Heart right ventricle (tissue), 16 donors: ENCODE results near the gene MINDY4. TPM values are rescaled to one million over a fixed set of nuclear protein-coding genes. Genes with fewer than 3 reads are reported as not detected.

Source experiments
- ATAC-seq, 8 donors: fragments of 200-7000 bp; cut with Tn5 transposase; one replicate each; pipeline ENCODE4 v1.9.1; 2020; ENCODE audit warnings: mild to moderate bottlenecking in 8 of 8, moderate library complexity in 8 of 8, moderate number of reproducible peaks in 1 of 8
- DNase-seq, 2 donors: peaks; one replicate each; pipeline ENCODE4 v3.0.0-alpha.2; 2020
- H3K27ac ChIP-seq, 10 donors: fragments of 200-600 bp; sonication (generic) in 2 of 10; one replicate each; pipeline versions ENCODE4 v1.5.0 to v1.8.0; 2020 to 2022; ENCODE audit warnings: mild to moderate bottlenecking in 3 of 10
- H3K27me3 ChIP-seq, 7 donors: fragments of 200-600 bp; one replicate each; pipeline ENCODE4 v1.8.0; 2021 to 2022; ENCODE audit warnings: mild to moderate bottlenecking in 2 of 7
- H3K36me3 ChIP-seq, 9 donors: fragments of 200-600 bp; sonication (generic) in 1 of 9; one replicate each; pipeline versions ENCODE4 v1.5.0 to v1.8.0; 2020 to 2022; ENCODE audit warnings: mild to moderate bottlenecking in 2 of 9
- H3K4me1 ChIP-seq, 9 donors: fragments of 200-600 bp; sonication (generic) in 1 of 9; one replicate each; pipeline versions ENCODE4 v1.5.0 to v1.8.0; 2020 to 2022; ENCODE audit warnings: mild to moderate bottlenecking in 4 of 9
- H3K4me3 ChIP-seq, 10 donors: fragments of 200-600 bp; sonication (generic) in 2 of 10; one replicate each; pipeline versions ENCODE4 v1.5.0 to v1.8.0; 2020 to 2022; ENCODE audit warnings: mild to moderate bottlenecking in 7 of 10, moderate library complexity in 2 of 10
- H3K9me3 ChIP-seq, 11 donors: fragments of 200-600 bp in 10 of 11; sonication (generic) in 2 of 11; one replicate each; pipeline versions ENCODE4 v1.5.0 to v1.8.0; 2013 to 2022; ENCODE audit warnings: mild to moderate bottlenecking in 2 of 11, control low read depth in 1 of 11, moderate library complexity in 1 of 11
- CTCF ChIP-seq, 9 donors: fragments of 200-600 bp; sonication (generic) in 2 of 9; IDR thresholded peaks; one replicate each; pipeline versions ENCODE4 v1.5.0 to v1.8.0; 2021 to 2022; ENCODE audit warnings: antibody characterized with exemption in 9 of 9, mild to moderate bottlenecking in 5 of 9, moderate library complexity in 1 of 9
- WGBS, 2 donors: extraction: QIAGEN DNeasy Blood & Tissue Kit; methylation state at CpG; one replicate each; pipeline ENCODE4 v1.1.7; 2013; ENCODE audit warnings: inconsistent platforms in 1 of 2; 5-methylcytosine and 5-hydroxymethylcytosine counted together
- intact Hi-C, 10 donors: fragments of 100-400 bp; cut with DNase I; formaldehyde crosslinking; loops; one replicate each; pipeline versions ENCODE4 v1.11.1 to v1.14.2; 2022
- polyA plus RNA-seq, 2 donors: library from polyadenylated mRNA; stranded (reverse); fragments of 200-250 nt; gene quantifications; one replicate each; pipeline ENCODE4 v1.2.3, GENCODE V29; 2013
- total RNA-seq, 10 donors: library from RNA; stranded (reverse); fragmentation: NEBNext Ultra II Directional in 3 of 10; extraction: Animal tissue kit (Norgen Biotek cat#: 25700) in 3 of 10; gene quantifications; one replicate each; pipeline versions ENCODE4 v1.2.1 to v1.2.4, GENCODE V29; 2021 to 2023
- donor health status: Arrhythmogenic right ventricular cardiomyopathy.
- donor health status: ischemic (EF 13 %, LVEDD 7.1; RV severe dilation, severe dysfunction).
- donor health status: healthy with polysubstance abuse.
- donor health status: DM: no; HTN: yes; CAD: no.
- donor health status: DM: no; HTN: no; CAD: no.
- donor health status: ischemic (EF 25% LVEDD 6.9; RV normal size, moderate dysfunction).
- donor health status: ischemic (EF 25% LVEDD 5.7; RV mildly dilated, moderate dysfunction).
- donor health status: healthy.
- donor health status: DM: yes; HTN: yes; CAD: no.
- donor health status: Ischemic cardiomyopathy.
- donor health status: ischemic (EF 35%, LVEDD 5.7; RV mildly dilated, moderate dysfunction).
- donor health status: nonischemic (EF 11% LVEDD 7.7; RV severe dilation, severe dysfunction).
- donor health status: DM: yes; HTN: yes; CAD: no.
- donor health status: PGD.
- donor health status: ischemic (EF 29% LVEDD 5.4; RV normal size, mild dysfunction).
- donor health status: nonischemic (EF 23%, LVEDD 6.1; RV moderate dilation, normal function).

The MINDY4 gene
- total and polyA plus RNA-seq, 12 donors, result 1.9 to 5.4 (median 2.8) TPM

DNA sequence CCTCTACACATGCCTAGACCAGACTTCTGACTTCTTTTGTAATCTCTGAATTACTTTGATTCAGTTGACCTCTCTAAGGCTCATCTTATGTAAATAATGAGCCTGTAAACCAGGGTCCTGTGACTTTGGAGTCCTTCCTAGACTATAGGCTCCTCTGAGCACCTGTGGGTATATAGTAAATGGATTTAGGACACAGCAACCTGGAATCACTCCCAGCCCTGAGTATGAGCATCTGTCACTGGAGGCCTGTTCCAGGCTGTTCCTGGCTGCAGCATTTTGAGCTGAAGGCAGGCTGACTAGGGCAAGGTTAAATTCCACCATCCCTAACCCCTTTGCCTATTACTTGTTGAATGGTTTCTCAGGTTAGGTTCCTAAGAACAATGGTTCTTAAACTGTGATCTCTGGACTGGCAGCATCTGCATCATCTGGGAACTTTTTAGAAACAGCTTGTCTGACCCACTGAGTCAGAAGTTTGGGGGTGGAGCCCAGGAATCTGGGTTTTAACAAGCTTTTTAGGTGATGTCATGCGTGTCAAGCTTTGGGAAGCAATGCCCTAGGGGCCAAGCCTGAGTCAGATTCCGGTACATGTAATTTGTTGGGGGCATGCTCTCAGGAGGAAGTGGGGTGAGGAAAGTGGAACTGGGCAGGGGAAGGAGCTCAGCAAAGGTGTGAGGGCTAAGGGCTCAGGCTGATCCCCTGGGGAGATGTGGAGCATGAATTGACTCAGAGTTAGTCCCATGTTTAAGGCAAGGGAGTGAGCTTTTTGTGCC lies 28.2 kb downstream of the MINDY4 start:
- 53 to 60% methylated on average over 2 of the region's 2 CpGs for WGBS, 2 donors
- H3K4me3 ChIP-seq, result no peak overlapping the region
- peak in 7 of 8 donors; percentile 8 to 79 (median 36) for ATAC-seq
- H3K9me3 ChIP-seq, result no peaks in the 10 kb centered on the region
- peaks cover 0 to 79% (median 61%) of the 10 kb centered on the region in 9 donors for H3K4me1 ChIP-seq
- TF ChIP-seq CTCF (IDR thresholded peaks at IDR 0.05), result no peak
- peaks cover 0 to 9% (median 0%) of the 10 kb centered on the region in 9 donors for H3K36me3 ChIP-seq
- intact Hi-C loops, result loop anchor here in 4 of 10 donors (2.0 to 10.0 kb wide), 5 partner anchors 52 to 323 kb away; no protein-coding TSS in a partner anchor
- no peaks in the 10 kb centered on the region for H3K27me3 ChIP-seq
- no peak for DNase-seq
- peak overlapping the region in 5 of 10 donors; percentile 19 to 69 (median 52) for H3K27ac ChIP-seq

DNA sequence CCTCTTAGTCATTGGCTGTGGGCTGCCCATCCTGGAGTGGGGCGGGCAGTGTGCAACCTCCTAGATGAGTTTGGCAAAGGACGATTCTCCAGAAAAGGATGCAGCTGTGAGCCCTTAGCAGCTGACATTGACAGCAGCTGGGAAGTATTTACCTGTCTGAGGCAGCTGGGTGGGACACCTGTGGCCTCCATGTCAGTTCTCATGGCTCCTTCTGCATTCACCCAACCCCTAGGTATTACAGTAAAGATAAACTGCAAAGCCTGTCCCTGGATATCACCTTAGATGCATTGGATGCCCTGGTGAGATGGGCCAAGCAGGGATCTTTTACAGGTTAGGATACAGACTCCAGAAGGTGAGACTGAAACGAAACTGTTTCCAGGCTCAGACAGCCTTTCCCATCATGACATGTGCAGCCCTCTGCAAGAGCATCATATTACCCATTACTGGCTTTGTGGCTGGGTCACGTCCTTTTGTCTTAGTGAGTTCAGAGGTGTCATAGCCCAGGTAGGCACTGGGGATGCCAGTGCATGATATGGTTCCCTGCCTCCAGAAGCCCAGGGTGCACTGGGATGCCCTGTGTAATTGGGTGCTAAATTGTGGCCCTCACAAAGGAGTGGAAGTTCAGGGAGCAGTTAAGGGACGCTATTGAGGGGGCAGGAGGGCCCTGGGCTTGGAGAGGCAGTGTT lies 28.9 kb downstream of the MINDY4 start:
- no peak for DNase-seq
- 78 to 82% methylated on average over 5 of the region's 5 CpGs for WGBS, 2 donors
- no peak for TF ChIP-seq CTCF (IDR thresholded peaks at IDR 0.05)
- intact Hi-C loops, result loop anchor here (1.0 to 10.0 kb wide), 13 partner anchors 53 to 325 kb away; no protein-coding TSS in a partner anchor
- no peaks in the 10 kb centered on the region for H3K9me3 ChIP-seq
- H3K27ac ChIP-seq, result peak overlapping the region in 4 of 10 donors; percentile 19 to 69 (median 56)
- no peaks in the 10 kb centered on the region for H3K27me3 ChIP-seq
- peak in 2 of 8 donors; percentile 2 to 12 for ATAC-seq
- peaks cover 0 to 3% (median 0%) of the 10 kb centered on the region in 9 donors for H3K36me3 ChIP-seq
- peaks cover under 1 to 80% (median 65%) of the 10 kb centered on the region in 9 donors for H3K4me1 ChIP-seq
- no peak overlapping the region for H3K4me3 ChIP-seq

DNA sequence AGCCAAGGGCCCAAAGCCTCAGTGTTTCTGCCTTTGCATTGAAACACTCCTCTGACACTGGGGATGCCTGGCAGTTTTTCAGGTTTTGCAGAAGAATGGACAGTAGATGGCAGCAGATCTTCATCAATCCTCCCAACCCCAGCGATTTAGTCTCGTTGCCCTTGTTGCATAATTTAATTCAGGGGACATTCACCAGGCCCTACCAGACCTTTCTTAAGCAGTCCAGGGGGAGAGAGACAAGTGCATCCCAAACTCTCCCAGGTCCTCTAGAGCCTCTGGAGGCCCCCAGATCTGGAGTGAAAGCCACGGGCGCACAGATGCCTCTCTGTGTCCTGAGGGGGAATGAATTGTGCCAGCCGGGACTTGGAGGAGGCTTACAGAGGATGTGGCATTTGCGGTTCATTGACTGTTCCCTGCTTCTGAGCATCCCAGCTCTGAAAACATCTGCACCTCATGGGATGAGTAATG lies 29.6 kb downstream of the MINDY4 start:
- Histone ChIP-seq H3K27me3 (no peaks in the 10 kb centered on the region), H3K27ac (peak overlapping the region in 7 of 10 donors; percentile 4 to 69 (median 26)), H3K9me3 (no peaks in the 10 kb centered on the region), H3K4me1 (peaks cover 3 to 79% (median 61%) of the 10 kb centered on the region in 9 donors), H3K4me3 (no peak overlapping the region), H3K36me3 (peaks cover 0 to under 1% (median 0%) of the 10 kb centered on the region in 9 donors)
- WGBS, 2 donors, result 39 to 50% methylated on average over 6 of the region's 6 CpGs
- intact Hi-C loops, result loop anchor here (1.0 to 10.0 kb wide), 10 partner anchors 131 to 324 kb away; no protein-coding TSS in a partner anchor
- DNase-seq (peak in 1 of 2 donors; percentile 70), ATAC-seq (peak; percentile 49 to 82 (median 76))
- TF ChIP-seq CTCF (IDR thresholded peaks at IDR 0.05), result peak; percentile 39 to 87 (median 75)

DNA sequence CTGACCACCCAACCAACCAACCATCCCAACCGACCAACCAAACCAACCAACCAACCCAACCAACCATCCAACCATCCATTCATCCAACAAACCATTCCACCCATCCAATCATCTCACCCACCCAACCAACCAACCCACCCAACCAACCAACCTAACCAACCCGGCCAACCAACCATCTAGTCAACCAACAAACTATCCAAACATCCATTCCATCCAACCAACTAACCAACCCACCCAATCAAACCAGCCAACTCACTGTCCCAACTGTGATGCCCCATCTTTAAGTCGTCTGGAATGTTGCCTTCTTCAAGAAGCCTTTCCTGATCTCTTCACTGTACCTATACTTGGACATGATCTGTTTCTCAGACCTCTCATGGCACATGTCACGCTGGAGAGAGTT lies 31.6 kb downstream of the MINDY4 start:
- Histone ChIP-seq H3K27me3 (no peaks in the 10 kb centered on the region), H3K36me3 (no peaks in the 10 kb centered on the region), H3K27ac (no peak overlapping the region), H3K4me1 (peaks cover 3 to 59% (median 44%) of the 10 kb centered on the region in 9 donors), H3K4me3 (no peak overlapping the region), H3K9me3 (no peaks in the 10 kb centered on the region)
- intact Hi-C loops, result loop anchor here in 9 of 10 donors (5.0 to 10.0 kb wide), 6 partner anchors 129 to 322 kb away; no protein-coding TSS in a partner anchor
- no peak for ATAC-seq
- WGBS, 2 donors, result 85 to 96% methylated on average over 4 of the region's 4 CpGs
- no peak for TF ChIP-seq CTCF (IDR thresholded peaks at IDR 0.05)
- no peak for DNase-seq
